ENCODE data around the gene RPL28. TPM values are rescaled to one million over a fixed set of nuclear protein-coding genes. Genes with fewer than 3 reads are reported as not detected.

RPL28 gene
- total RNA-seq, 2 experiments from 2014 or later = 2,751 to 4,078 TPM

- Mint-ChIP-seq H3K36me3 (ENCODE audit: low read depth) (no peaks in the 10 kb centered on the region), H3K27ac (no peak within 1 kb of the TSS), H3K27me3 (peaks cover 42% of the 10 kb centered on the region), H3K4me3 (peak within 1 kb of the TSS; percentile 63), H3K4me1 (peaks cover 13% of the 10 kb centered on the region), H3K9me3 (ENCODE audit: low read depth) (no peaks in the 10 kb centered on the region)
- ATAC-seq (no peak), DNase-seq (no peak)
- POLR2A ChIA-PET = no interaction called here
- CTCF ChIA-PET = no interaction called here
- intact Hi-C loops (cut with DNase I, micrococcal nuclease) = loop anchor here in 1 of 2 experiments (1.0 to 5.0 kb wide), 2 partner anchors 15 to 88 kb away; partner anchors contain the start of genes KMT5C and SHISA7
Observed at GRCh38 chr19:55354698-55355212, 31.0 kb upstream of the RPL28 start, which contains the start of gene COX6B2. TSS of gene COX6B2 (minus strand) at chr19:55354719. CDS start at chr19:55354521, 198 bp downstream.

GRCh38 chr19:55355213-55355821, 30.4 kb upstream of the RPL28 start:
- Mint-ChIP-seq H3K27ac (no peak overlapping the region), H3K9me3 (ENCODE audit: low read depth) (no peaks in the 10 kb centered on the region), H3K4me3 (no peak overlapping the region), H3K4me1 (peaks cover 13% of the 10 kb centered on the region), H3K36me3 (ENCODE audit: low read depth) (no peaks in the 10 kb centered on the region), H3K27me3 (peaks cover 42% of the 10 kb centered on the region)
- no peak for ATAC-seq
- POLR2A ChIA-PET = no interaction called here
- CTCF ChIA-PET = interaction anchor here (0.7 kb wide), 1 partner anchor 39 kb away, joined by 4 read pairs; no protein-coding TSS in a partner anchor
- intact Hi-C loops (cut with DNase I, micrococcal nuclease) = no loop called here
- no peak for DNase-seq

- H3K27ac Mint-ChIP-seq = no peak overlapping the region
- no peak overlapping the region for H3K4me3 Mint-ChIP-seq
- H3K4me1 Mint-ChIP-seq = peaks cover 4% of the 10 kb centered on the region
- ATAC-seq = no peak
- ChIA-PET CTCF (no interaction called here), POLR2A (no interaction called here)
- H3K27me3 Mint-ChIP-seq = peaks cover 17% of the 10 kb centered on the region
- no peak for DNase-seq
- no peaks in the 10 kb centered on the region for H3K36me3 Mint-ChIP-seq (ENCODE audit: low read depth)
- no peaks in the 10 kb centered on the region for H3K9me3 Mint-ChIP-seq (ENCODE audit: low read depth)
- intact Hi-C loops (cut with DNase I, micrococcal nuclease) = no loop called here
Observed at GRCh38 chr19:55358493-55358892, 27.2 kb upstream of the RPL28 start.

- POLR2A ChIA-PET = no interaction called here
Observed at GRCh38 chr19:55358943-55359908, 26.5 kb upstream of the RPL28 start.

GRCh38 chr19:55360902-55361301, 24.8 kb upstream of the RPL28 start:
- H3K27me3 Mint-ChIP-seq = peaks cover 9% of the 10 kb centered on the region
- H3K36me3 Mint-ChIP-seq (ENCODE audit: low read depth) = no peaks in the 10 kb centered on the region
- ChIA-PET POLR2A (no interaction called here), CTCF (interaction anchor here (0.9 to 1.0 kb wide), 2 partner anchors 12 to 23 kb away, joined by 3 read pairs; no protein-coding TSS in a partner anchor)
- DNase-seq = no peak
- no peak overlapping the region for H3K27ac Mint-ChIP-seq
- H3K4me3 Mint-ChIP-seq = no peak overlapping the region
- H3K4me1 Mint-ChIP-seq = no peaks in the 10 kb centered on the region
- ATAC-seq = no peak
- H3K9me3 Mint-ChIP-seq (ENCODE audit: low read depth) = no peaks in the 10 kb centered on the region
- intact Hi-C loops (cut with DNase I, micrococcal nuclease) = no loop called here

More at GRCh38 chr19:55358943-55359908, 26.5 kb upstream of the RPL28 start:
- H3K4me1 Mint-ChIP-seq = no peaks in the 10 kb centered on the region
- CTCF ChIA-PET = no interaction called here
- H3K27me3 Mint-ChIP-seq = peaks cover 14% of the 10 kb centered on the region
- intact Hi-C loops (cut with DNase I, micrococcal nuclease) = no loop called here
- H3K4me3 Mint-ChIP-seq = no peak overlapping the region
- H3K36me3 Mint-ChIP-seq (ENCODE audit: low read depth) = no peaks in the 10 kb centered on the region
- DNase-seq (no peak), ATAC-seq (no peak)
- H3K9me3 Mint-ChIP-seq (ENCODE audit: low read depth) = no peaks in the 10 kb centered on the region
- no peak overlapping the region for H3K27ac Mint-ChIP-seq

- DNase-seq (no peak), ATAC-seq (no peak)
- intact Hi-C loops (cut with DNase I, micrococcal nuclease) = no loop called here
- no peaks in the 10 kb centered on the region for H3K9me3 Mint-ChIP-seq (ENCODE audit: low read depth)
- no peaks in the 10 kb centered on the region for H3K4me1 Mint-ChIP-seq
- ChIA-PET POLR2A (no interaction called here), CTCF (interaction anchor here (0.6 kb wide), 1 partner anchor 367 kb away, joined by 4 read pairs; no protein-coding TSS in a partner anchor)
- H3K4me3 Mint-ChIP-seq = no peak overlapping the region
- H3K36me3 Mint-ChIP-seq (ENCODE audit: low read depth) = no peaks in the 10 kb centered on the region
- no peak overlapping the region for H3K27ac Mint-ChIP-seq
- peaks cover 5% of the 10 kb centered on the region for H3K27me3 Mint-ChIP-seq
Observed at GRCh38 chr19:55362174-55362989, 23.4 kb upstream of the RPL28 start.

- Mint-ChIP-seq H3K4me3 (no peak within 1 kb of the TSS), H3K27me3 (peaks cover 8% of the 10 kb centered on the region), H3K36me3 (ENCODE audit: low read depth) (no peaks in the 10 kb centered on the region), H3K27ac (no peak within 1 kb of the TSS), H3K4me1 (no peaks in the 10 kb centered on the region), H3K9me3 (ENCODE audit: low read depth) (no peaks in the 10 kb centered on the region)
- POLR2A ChIA-PET = no interaction called here
- intact Hi-C loops (cut with DNase I, micrococcal nuclease) = no loop called here
- CTCF ChIA-PET = no interaction called here
- ATAC-seq (no peak), DNase-seq (no peak)
Observed at GRCh38 chr19:55362990-55363716, 22.6 kb upstream of the RPL28 start, which contains the start of gene GARIN5B. TSS of gene GARIN5B (minus strand) at chr19:55363260. CDS start at chr19:55363066, 194 bp downstream.

GRCh38 chr19:55365245-55365644, 20.5 kb upstream of the RPL28 start:
- POLR2A ChIA-PET = no interaction called here
- CTCF ChIA-PET = no interaction called here
- no peaks in the 10 kb centered on the region for H3K36me3 Mint-ChIP-seq (ENCODE audit: low read depth)
- no peak overlapping the region for H3K27ac Mint-ChIP-seq
- DNase-seq = no peak
- intact Hi-C loops (cut with DNase I, micrococcal nuclease) = no loop called here
- H3K4me3 Mint-ChIP-seq = no peak overlapping the region
- peaks cover 15% of the 10 kb centered on the region for H3K27me3 Mint-ChIP-seq
- H3K9me3 Mint-ChIP-seq (ENCODE audit: low read depth) = no peaks in the 10 kb centered on the region
- H3K4me1 Mint-ChIP-seq = peaks cover 3% of the 10 kb centered on the region
- no peak for ATAC-seq

- Mint-ChIP-seq H3K4me3 (no peak overlapping the region), H3K36me3 (ENCODE audit: low read depth) (no peaks in the 10 kb centered on the region), H3K4me1 (peaks cover 5% of the 10 kb centered on the region), H3K27ac (no peak overlapping the region), H3K9me3 (ENCODE audit: low read depth) (no peaks in the 10 kb centered on the region), H3K27me3 (peaks cover 22% of the 10 kb centered on the region)
- no peak for ATAC-seq
- CTCF ChIA-PET = no interaction called here
- no peak for DNase-seq
- POLR2A ChIA-PET = no interaction called here
- intact Hi-C loops (cut with DNase I, micrococcal nuclease) = no loop called here
Observed at GRCh38 chr19:55365964-55366363, 19.8 kb upstream of the RPL28 start.

- H3K36me3 Mint-ChIP-seq (ENCODE audit: low read depth) = no peaks in the 10 kb centered on the region
- no peaks in the 10 kb centered on the region for H3K9me3 Mint-ChIP-seq (ENCODE audit: low read depth)
- H3K4me3 Mint-ChIP-seq = no peak overlapping the region
- H3K4me1 Mint-ChIP-seq = peaks cover 5% of the 10 kb centered on the region
- H3K27me3 Mint-ChIP-seq = peaks cover 28% of the 10 kb centered on the region
- intact Hi-C loops (cut with DNase I, micrococcal nuclease) = no loop called here
- ChIA-PET POLR2A (no interaction called here), CTCF (interaction anchor here (0.6 kb wide), 1 partner anchor 38 kb away, joined by 3 read pairs; no protein-coding TSS in a partner anchor)
- ATAC-seq (no peak), DNase-seq (no peak)
- H3K27ac Mint-ChIP-seq = no peak overlapping the region
Observed at GRCh38 chr19:55366790-55367189, 18.9 kb upstream of the RPL28 start.

Data from activated CD4-positive, alpha-beta T cell treated with anti-CD3 and anti-CD28 coated beads for 36 hours (primary cell).